ENCODE results near the gene TBC1D20.
A peak's percentile ranks its signal among the peaks of the same experiment; 100 is the strongest.

TBC1D20 gene

DNA sequence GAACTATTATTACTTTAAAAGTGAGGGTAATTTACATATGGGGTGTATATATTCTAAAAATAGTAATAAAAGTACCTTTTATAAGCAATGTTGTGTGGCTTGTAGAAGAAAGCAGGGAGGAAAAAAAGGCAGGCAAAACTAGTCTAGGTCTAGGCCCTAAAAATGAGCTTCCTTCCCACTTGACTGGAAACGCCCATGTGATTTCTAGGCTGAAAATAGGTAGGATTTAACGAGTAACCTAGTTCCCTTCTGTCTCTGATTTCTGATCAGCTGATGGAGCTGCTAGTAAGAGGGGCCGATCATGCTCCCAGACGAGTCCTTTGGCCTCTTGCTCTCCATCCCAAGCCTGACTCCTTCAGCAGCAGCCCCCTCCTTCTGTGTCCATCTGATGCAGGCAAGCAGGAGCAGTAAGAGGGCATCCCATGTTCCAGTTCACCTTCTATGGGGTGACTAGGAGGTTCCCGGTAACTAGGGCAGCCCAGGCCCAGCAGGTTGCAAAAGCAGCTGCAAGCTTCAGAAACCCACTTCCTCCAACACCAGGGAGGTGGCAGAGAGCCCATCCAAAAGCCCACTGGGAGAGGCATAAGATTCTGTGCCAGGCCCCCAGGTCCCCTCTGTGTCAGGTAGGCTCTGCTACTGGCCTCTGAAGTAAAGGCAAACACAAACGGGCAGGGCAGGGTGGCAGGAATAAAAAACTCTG is 24.4 kb downstream of the TBC1D20 start:
- no peak for DNase-seq

DNA sequence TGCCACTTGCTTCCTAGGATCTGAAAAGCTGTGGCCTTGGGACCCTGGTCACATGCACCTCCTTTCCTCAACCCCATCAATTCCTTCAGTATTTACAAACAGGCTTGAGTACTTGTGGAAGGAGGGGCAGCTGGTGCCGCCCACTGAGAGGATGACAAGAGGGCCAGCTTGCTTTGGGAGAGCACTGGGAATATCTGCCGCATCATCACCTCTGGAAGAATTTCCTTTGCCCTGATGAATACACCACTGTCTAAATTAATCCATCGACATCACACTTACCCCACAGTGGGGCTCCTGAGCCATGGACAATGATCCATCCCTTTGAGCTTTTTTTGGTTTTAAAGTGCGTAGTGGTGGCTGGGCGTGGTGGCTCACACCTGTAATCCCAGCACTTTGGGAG is 25.9 kb downstream of the TBC1D20 start:
- DNase-seq = no peak

DNA sequence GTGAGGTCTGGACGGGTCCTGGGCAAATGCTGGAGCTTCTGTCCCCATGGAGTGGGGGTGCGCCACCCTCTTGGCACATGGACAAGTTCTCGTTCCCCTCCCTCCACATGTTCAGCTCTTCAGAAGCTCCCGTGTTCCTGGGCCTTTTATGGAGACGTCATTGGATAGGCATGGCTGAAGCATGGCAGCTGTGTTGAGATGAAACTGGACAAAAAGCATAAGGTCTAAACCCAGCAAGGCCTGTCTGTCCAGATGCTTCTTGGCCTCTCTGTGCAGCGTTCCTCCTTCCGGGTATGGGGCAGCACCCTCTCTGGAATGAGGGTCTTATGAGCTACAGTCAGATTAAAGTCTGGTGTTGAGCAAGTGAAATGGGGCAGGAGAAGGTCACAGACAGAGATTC is 26.8 kb downstream of the TBC1D20 start:
- no peak for DNase-seq

GRCh38 chr20:434661-435419 is 27.5 kb downstream of the TBC1D20 start:
- no peak for DNase-seq

DNA sequence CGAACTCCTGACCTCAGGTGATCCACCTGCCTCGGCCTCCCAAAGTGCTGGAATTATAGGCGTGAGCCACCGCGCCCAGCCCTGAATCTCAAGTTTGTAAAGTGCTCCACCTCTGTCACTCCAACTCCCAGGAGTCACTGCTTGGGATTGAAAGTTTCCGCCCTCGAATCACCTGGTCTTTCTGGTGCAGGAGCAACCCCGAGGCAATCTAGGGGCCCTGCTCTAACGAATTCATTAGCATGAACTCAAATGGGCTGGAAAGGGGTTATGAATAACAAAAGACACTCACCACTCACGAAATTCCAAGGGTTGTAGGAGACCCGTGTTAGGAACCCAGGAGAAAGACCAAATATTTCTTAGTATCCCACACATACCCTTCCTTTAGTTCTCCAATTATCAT is 28.1 kb downstream of the TBC1D20 start:
- no peak for DNase-seq

DNA sequence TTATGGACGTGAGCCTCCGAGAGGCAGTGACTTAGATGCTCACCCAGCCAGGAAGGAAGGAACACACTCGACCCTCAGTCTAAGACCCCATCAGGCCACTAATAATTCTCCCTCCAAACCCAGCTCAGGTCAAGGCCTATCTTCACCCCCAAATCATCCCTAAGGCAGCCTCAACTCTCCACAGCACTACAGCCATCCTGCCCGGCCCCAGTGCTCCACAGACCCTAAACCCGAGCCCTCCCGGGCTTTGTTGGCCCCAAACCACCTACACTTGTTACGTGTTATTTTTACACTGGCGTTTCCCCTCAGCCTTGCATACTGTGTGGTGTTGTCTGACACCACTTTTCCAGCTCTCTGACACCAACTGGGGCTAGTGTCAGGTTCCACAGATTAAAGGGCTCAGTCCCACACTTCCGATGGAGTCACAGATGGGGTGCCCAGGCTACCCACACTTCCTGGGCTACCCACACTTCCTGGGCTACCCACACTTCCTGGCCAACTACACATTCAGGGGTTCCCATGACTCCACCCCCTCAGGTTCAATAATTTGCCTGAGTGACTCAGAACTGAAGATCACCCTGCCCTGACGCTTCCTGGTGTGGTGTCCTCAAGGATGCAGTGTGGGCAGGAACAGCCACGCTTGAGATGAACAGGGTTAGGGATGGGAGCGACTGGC is 28.9 kb downstream of the TBC1D20 start:
- DNase-seq = no peak

GRCh38 chr20:432677-433299 is 29.5 kb downstream of the TBC1D20 start:
- DNase-seq = no peak

DNA sequence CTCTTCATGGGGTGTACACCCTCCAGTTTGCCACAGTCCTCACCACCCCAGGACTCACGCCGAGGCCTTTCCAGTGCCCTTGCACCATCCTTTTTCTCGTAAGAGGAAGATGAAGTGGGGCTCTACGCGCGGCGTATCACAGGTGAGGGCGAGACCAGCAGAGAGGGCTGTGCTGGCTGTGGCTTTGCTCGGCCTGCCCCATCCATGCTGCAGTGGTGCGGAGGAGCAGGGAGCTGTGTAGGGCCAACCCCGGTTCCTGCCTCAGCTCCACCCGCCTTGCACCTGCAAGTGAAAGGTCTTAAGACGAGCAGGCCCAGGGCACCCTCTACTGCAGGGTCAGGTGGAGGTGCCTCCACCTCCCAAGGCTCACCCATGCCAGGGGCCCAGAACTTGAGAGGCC is 30.1 kb downstream of the TBC1D20 start:
- DNase-seq = no peak

DNA sequence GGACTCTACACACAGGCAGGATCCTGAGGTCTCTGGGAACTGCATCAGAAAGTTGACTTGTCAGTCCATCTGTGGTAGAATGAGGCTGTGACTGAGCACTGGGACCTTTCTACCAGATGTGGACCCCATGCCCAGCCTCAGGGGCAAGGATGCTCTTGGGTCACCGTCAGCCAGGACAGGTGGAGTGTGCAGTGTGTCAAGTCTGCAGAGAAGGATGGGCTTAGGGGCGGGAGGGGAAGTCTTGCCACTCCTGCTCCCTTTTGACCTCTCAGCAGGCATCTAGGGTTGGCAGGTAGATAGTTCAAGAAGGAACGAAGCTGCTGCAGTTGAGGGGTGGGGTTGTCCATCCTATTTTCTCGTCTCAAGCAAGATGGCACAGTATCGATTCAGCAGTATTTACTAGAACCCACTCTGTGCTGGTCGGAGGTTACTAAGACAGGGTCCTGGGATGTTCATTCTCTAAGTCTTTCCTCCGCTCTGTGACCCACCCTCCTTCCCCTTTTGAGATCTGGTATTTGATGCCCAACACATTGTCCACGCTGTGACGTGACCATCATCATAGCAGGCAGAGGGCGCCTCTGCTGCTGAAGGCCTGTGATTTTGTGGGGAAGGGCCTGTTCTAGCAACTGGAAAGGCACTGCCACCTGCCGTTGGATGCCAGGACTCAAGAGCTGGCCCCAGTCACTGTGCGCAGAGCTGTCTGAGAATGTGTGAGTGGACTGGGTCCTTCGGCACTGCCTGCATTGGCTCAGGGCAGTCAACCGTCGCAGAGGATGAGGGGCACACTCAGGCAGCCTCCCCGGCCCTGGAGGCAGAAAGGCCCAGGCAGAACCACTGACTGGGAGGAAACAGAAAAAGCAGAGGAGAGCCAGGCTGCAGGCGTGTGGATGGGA is 31.1 kb downstream of the TBC1D20 start:
- DNase-seq = peak; percentile 31

- no peak for DNase-seq
These were observed 32.0 kb downstream of the TBC1D20 start for GRCh38 chr20:430091-430999.

- no peak for DNase-seq
These were observed 33.6 kb downstream of the TBC1D20 start for GRCh38 chr20:428658-429200.

DNA sequence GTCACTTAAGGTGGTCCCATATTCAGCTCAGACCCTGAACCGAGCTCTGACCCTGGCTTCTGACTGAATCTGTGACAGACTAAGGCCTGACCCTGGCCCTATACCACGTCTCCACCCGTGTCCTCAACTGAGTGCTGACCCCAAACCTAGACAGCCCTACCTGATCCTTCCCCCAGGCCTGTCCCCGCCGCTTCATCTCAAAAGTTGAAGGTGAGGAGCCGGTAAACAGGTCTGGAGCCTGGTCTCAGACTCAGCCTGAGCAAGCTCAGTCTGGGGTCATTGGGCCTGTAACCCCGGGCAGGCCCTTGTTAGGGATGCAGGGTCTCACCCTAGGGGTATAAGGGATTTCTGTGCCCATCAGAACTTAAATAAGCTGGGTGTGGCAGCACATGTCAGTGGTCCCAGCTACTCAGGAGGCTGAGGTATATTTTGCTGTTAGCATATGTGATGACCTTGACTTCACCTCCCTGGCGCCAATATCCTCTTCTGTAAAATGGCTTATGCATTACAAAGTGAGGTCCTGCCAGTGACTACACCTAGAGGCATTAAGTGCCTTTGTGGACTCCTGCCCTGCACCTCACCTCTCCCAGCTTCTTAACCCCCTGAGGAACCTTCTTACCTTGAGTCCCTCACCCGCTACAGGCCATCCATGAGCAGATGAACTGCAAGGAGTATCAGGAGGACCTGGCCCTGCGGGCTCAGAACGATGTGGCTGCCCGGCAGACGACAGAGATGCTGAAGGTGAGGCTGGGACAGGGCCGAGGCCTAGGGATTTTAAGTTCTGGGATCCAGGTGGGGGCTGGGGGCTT is 34.3 kb downstream of the TBC1D20 start:
- DNase-seq = no peak

DNA sequence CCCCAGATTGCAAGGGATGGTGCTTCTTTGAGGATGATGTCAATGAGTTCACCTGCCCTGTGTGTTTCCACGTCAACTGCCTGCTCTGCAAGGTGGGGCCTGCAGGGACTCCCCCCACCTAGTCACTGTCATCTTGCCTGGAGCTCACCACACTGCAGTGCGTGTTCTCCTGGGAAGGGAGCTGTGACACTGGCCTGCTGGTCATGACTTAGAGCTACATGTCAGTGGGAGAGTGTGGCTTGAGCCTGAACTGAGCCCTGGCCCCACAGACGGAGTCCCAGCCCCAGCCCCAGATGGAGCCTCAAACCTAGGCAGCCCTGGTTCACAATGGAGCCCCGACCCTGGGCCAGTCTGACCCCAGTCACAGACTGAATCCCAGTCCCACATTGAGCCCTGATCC is 34.9 kb downstream of the TBC1D20 start:
- no peak for DNase-seq

GRCh38 chr20:426566-426965 is 35.8 kb downstream of the TBC1D20 start:
- DNase-seq = no peak

DNA sequence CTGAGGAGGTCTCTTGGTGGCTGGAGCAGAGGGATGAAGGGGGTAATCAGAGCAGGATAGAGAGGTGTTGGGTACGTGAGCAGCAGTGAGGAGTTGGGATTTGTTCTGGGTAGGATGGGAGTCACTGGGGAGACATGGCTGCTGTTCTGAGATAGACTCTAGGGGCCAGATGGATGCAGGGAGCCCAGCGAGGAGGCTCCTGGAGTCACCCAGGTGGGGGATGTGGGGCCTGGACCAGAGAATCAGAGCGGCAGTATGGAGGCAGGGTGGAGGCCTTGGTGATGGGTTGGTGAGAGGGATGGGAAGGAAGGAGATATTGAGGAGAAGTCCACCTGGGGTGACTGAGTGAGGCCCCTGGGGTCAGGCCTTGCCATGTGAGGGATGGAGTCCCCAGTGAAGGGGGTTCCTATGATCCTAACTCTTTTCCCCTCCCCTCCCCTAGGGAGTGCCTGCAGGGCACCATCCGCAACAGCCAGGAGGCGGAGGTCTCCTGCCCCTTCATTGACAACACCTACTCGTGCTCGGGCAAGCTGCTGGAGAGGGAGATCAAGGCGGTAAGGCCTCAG is 40.6 kb downstream of the TBC1D20 start:
- DNase-seq = no peak

DNA sequence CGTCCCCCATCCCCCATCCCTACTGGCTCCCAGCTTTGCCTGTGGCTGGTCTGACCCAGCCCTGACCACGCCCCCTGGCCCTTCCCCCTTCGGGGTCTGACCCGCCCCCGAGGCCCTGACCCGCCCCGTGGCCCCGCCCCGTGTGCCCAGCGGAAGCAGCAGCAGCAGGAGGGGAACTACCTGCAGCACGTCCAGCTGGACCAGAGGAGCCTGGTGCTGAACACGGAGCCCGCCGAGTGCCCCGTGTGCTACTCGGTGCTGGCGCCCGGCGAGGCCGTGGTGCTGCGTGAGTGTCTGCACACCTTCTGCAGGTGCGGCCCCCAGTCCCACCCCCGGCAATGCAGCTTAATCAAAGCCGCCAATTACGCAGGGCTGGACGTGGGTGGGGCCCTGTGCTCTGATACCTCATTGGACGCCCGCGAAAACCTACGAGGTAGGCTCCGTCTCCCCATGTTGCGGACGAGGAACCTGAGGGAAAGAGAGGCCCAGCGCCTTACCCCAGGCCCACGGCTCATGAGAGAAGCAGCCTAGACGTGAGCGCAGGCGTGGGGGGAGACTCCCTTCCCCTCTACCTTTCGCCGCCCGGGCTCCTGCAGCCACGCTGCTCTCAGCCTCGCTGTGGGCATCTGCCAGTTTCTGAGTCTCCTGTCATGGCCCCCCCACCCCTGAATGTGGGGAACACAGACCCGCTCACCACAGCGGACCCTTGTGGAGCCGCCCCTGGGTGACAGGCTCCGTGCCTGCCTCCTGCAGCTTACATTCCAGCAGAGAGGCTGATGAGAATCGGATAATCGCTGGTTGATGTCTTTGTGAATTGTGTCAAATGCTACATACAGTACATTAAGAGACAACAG is 41.4 kb downstream of the TBC1D20 start:
- DNase-seq = no peak

DNA sequence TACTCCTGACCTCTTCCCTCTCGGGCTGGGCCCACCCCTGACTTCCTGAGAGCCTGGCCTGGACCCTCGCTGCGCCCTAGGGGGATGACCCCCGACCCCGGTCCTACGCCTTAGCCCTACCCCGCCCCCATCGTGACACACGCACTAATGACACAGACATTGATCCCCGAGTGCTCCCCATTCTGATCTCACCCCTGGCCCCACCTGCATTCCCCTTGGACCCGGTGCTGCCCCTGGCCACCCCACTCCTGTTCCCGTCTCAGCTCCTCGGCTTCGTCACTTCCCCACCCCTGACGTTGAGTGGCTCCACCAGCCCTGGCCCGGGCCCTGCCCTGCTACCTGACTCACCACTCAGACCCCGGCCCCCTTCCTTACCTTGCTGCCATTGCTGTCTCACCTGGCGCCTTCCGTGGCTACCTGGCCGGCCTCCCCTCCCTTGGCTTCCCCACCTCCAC is 42.1 kb downstream of the TBC1D20 start:
- DNase-seq = no peak

- DNase-seq = no peak
These were observed 42.7 kb downstream of the TBC1D20 start for GRCh38 chr20:419556-420165.

Measured in NCI-H446 treated with DMSO at 0.1 percent for 48 hours (cell line).